Hepatocyte (in vitro differentiated cells): Measurements from ENCODE around the gene SMIM41.

Experiments used
- CTCF ChIP-seq: fragments of 200-600 bp; sonication (generic); IDR thresholded peaks from 2 replicates; pipeline ENCODE4 v1.5.1; 2016; ENCODE audit warnings: antibody characterized with exemption, mild to moderate bottlenecking; ENCODE audit not compliant: poor library complexity
- EZH2 ChIP-seq: fragments of 200-600 bp; sonication (generic); IDR thresholded peaks from 2 replicates; pipeline ENCODE4 v1.6.1; 2016; ENCODE audit warnings: antibody characterized with exemption, mild to moderate bottlenecking, borderline replicate concordance

GRCh38 chr12:52035190-52035589 is 44.3 kb upstream of the SMIM41 start:
- TF ChIP-seq CTCF (no peak), EZH2 (no peak)
